ENCODE measurements around the gene UBB.
"Not testable (repeated sequence)": the region's sequence is repeated elsewhere in the genome, so short reads cannot be mapped to it uniquely, and the experiment has no call there.

Gene UBB

GRCh38 chr17:16364625-16365024 lies 16.3 kb upstream of the UBB start:
- in situ Hi-C loops (cut with HindIII; ENCODE audit: low pct_ligation_motif_present, low pct_unique_long_range_greater_than_20kb, low sequenced_read_pairs), result no loop called here
- DNase-seq, result no peak

- in situ Hi-C loops (cut with HindIII; ENCODE audit: low pct_ligation_motif_present, low pct_unique_long_range_greater_than_20kb, low sequenced_read_pairs), result no loop called here
- no peak for DNase-seq
These were observed 9.1 kb upstream of the UBB start for GRCh38 chr17:16371742-16372141.

- in situ Hi-C loops (cut with HindIII; ENCODE audit: low pct_ligation_motif_present, low pct_unique_long_range_greater_than_20kb, low sequenced_read_pairs), result no loop called here
- no peak for DNase-seq
These were observed 6.5 kb upstream of the UBB start for GRCh38 chr17:16374146-16374938.

GRCh38 chr17:16377941-16378341 lies 3.0 kb upstream of the UBB start:
- in situ Hi-C loops (cut with HindIII; ENCODE audit: low pct_ligation_motif_present, low pct_unique_long_range_greater_than_20kb, low sequenced_read_pairs), result loop anchor here (25.0 kb wide), 1 partner anchor 134 kb away; no protein-coding TSS in a partner anchor
- DNase-seq, result no peak

GRCh38 chr17:16378636-16379282 lies 2.1 kb upstream of the UBB start:
- DNase-seq, result no peak

GRCh38 chr17:16379654-16380053 lies 1.2 kb upstream of the UBB start:
- no peak for DNase-seq
- in situ Hi-C loops (cut with HindIII; ENCODE audit: low pct_ligation_motif_present, low pct_unique_long_range_greater_than_20kb, low sequenced_read_pairs), result loop anchor here (25.0 kb wide), 1 partner anchor 133 kb away; no protein-coding TSS in a partner anchor

More at GRCh38 chr17:16378636-16379282, 2.1 kb upstream of the UBB start:
- in situ Hi-C loops (cut with HindIII; ENCODE audit: low pct_ligation_motif_present, low pct_unique_long_range_greater_than_20kb, low sequenced_read_pairs), result loop anchor here (25.0 kb wide), 1 partner anchor 134 kb away; no protein-coding TSS in a partner anchor

GRCh38 chr17:16381496-16381820 lies 567 bp downstream of the UBB start:
- no peak for DNase-seq
- in situ Hi-C loops (cut with HindIII; ENCODE audit: low pct_ligation_motif_present, low pct_unique_long_range_greater_than_20kb, low sequenced_read_pairs), result loop anchor here (25.0 kb wide), 1 partner anchor 131 kb away; no protein-coding TSS in a partner anchor

GRCh38 chr17:16383216-16383615 lies 2.3 kb downstream of the UBB start:
- in situ Hi-C loops (cut with HindIII; ENCODE audit: low pct_ligation_motif_present, low pct_unique_long_range_greater_than_20kb, low sequenced_read_pairs), result loop anchor here (25.0 kb wide), 1 partner anchor 129 kb away; no protein-coding TSS in a partner anchor
- DNase-seq, result no peak

- DNase-seq, result no peak
- in situ Hi-C loops (cut with HindIII; ENCODE audit: low pct_ligation_motif_present, low pct_unique_long_range_greater_than_20kb, low sequenced_read_pairs), result loop anchor here (25.0 kb wide), 1 partner anchor 128 kb away; no protein-coding TSS in a partner anchor
These were observed 2.9 kb downstream of the UBB start for GRCh38 chr17:16383772-16384287.

- in situ Hi-C loops (cut with HindIII; ENCODE audit: low pct_ligation_motif_present, low pct_unique_long_range_greater_than_20kb, low sequenced_read_pairs), result loop anchor here (25.0 kb wide), 1 partner anchor 128 kb away; no protein-coding TSS in a partner anchor
- DNase-seq, result no peak
These were observed 3.7 kb downstream of the UBB start for GRCh38 chr17:16384557-16384956.

- in situ Hi-C loops (cut with HindIII; ENCODE audit: low pct_ligation_motif_present, low pct_unique_long_range_greater_than_20kb, low sequenced_read_pairs), result loop anchor here (25.0 kb wide), 1 partner anchor 126 kb away; no protein-coding TSS in a partner anchor
- DNase-seq, result not testable (repeated sequence)
These were observed 5.2 kb downstream of the UBB start for GRCh38 chr17:16386126-16386507.

- in situ Hi-C loops (cut with HindIII; ENCODE audit: low pct_ligation_motif_present, low pct_unique_long_range_greater_than_20kb, low sequenced_read_pairs), result loop anchor here (25.0 kb wide), 1 partner anchor 121 kb away; no protein-coding TSS in a partner anchor
These were observed 10.6 kb downstream of the UBB start for GRCh38 chr17:16391451-16391850.

GRCh38 chr17:16392491-16392890 lies 11.6 kb downstream of the UBB start:
- in situ Hi-C loops (cut with HindIII; ENCODE audit: low pct_ligation_motif_present, low pct_unique_long_range_greater_than_20kb, low sequenced_read_pairs), result loop anchor here (25.0 kb wide), 1 partner anchor 120 kb away; no protein-coding TSS in a partner anchor
- not testable (repeated sequence) for DNase-seq

More at GRCh38 chr17:16391451-16391850, 10.6 kb downstream of the UBB start:
- no peak for DNase-seq

- in situ Hi-C loops (cut with HindIII; ENCODE audit: low pct_ligation_motif_present, low pct_unique_long_range_greater_than_20kb, low sequenced_read_pairs), result loop anchor here (25.0 kb wide), 1 partner anchor 116 kb away; no protein-coding TSS in a partner anchor
- not testable (repeated sequence) for DNase-seq
These were observed 15.0 kb downstream of the UBB start for GRCh38 chr17:16395887-16396286.

GRCh38 chr17:16396693-16397092 lies 15.8 kb downstream of the UBB start:
- DNase-seq, result not testable (repeated sequence)
- in situ Hi-C loops (cut with HindIII; ENCODE audit: low pct_ligation_motif_present, low pct_unique_long_range_greater_than_20kb, low sequenced_read_pairs), result loop anchor here (25.0 kb wide), 1 partner anchor 116 kb away; no protein-coding TSS in a partner anchor

GRCh38 chr17:16398270-16399267 lies 17.7 kb downstream of the UBB start:
- no peak for DNase-seq

GRCh38 chr17:16403847-16404246 lies 23.0 kb downstream of the UBB start:
- DNase-seq; in situ Hi-C loops (cut with HindIII; ENCODE audit: low pct_ligation_motif_present, low pct_unique_long_range_greater_than_20kb, low sequenced_read_pairs): not testable (repeated sequence)

More at GRCh38 chr17:16398270-16399267, 17.7 kb downstream of the UBB start:
- in situ Hi-C loops (cut with HindIII; ENCODE audit: low pct_ligation_motif_present, low pct_unique_long_range_greater_than_20kb, low sequenced_read_pairs), result loop anchor here (25.0 kb wide), 1 partner anchor 114 kb away; no protein-coding TSS in a partner anchor
